Dermis microvascular lymphatic vessel endothelial cell (primary cell): Measurements from ENCODE around the gene IDH1. TPM values are rescaled to one million over a fixed set of nuclear protein-coding genes. Genes with fewer than 3 reads are reported as not detected.
"Not testable (repeated sequence)": the region's sequence is repeated elsewhere in the genome, so short reads cannot be mapped to it uniquely, and the experiment has no call there.

ENCODE experiments used
- DNase-seq, 2 donors: peaks; one replicate each; pipeline versions ENCODE4 v3.0.0 to v3.0.0-alpha.2; 2010; ENCODE audit warnings: low read depth in 2 of 2
- total RNA-seq: library from RNA; depleted of rRNA; stranded (reverse); fragments of >200 nt; gene quantifications from 2 replicates; pipeline ENCODE4 v1.2.1, GENCODE V29; 2014

The IDH1 gene
- total RNA-seq, 1 donor from 2014 or later = 118 TPM

GRCh38 chr2:208222351-208222750 lies 32.5 kb downstream of the IDH1 start:
- DNase-seq = no peak

GRCh38 chr2:208221873-208222272 lies 33.0 kb downstream of the IDH1 start:
- DNase-seq = not testable (repeated sequence)

GRCh38 chr2:208210688-208211451 lies 44.0 kb downstream of the IDH1 start:
- DNase-seq = no peak

GRCh38 chr2:208208335-208209085 lies 46.4 kb downstream of the IDH1 start:
- no peak for DNase-seq

- no peak for DNase-seq
These were observed 47.1 kb downstream of the IDH1 start for GRCh38 chr2:208207769-208208168.

GRCh38 chr2:208204166-208204565 lies 50.7 kb downstream of the IDH1 start:
- DNase-seq = no peak

- DNase-seq = no peak
These were observed 59.3 kb downstream of the IDH1 start for GRCh38 chr2:208195531-208195930.

GRCh38 chr2:208192611-208193236 lies 62.1 kb downstream of the IDH1 start:
- DNase-seq = no peak

- DNase-seq = no peak
These were observed 64.9 kb downstream of the IDH1 start, which contains the start of gene C2orf80 for GRCh38 chr2:208189810-208190503. TSS of gene C2orf80 (minus strand) at chr2:208190030. CDS start at chr2:208186986, 3,044 bp downstream.

GRCh38 chr2:208189069-208189809 lies 65.6 kb downstream of the IDH1 start:
- DNase-seq = no peak

- DNase-seq = no peak
These were observed 68.0 kb downstream of the IDH1 start for GRCh38 chr2:208186893-208187292.

GRCh38 chr2:208186465-208186864 lies 68.4 kb downstream of the IDH1 start:
- DNase-seq = no peak

Other genes starting within 250 kb of the IDH1 start
- 7.2 and 11.1 TPM in 2 replicates for gene PLEKHM3, start 229.5 kb downstream of the IDH1 start, total RNA-seq
- gene CRYGD, start 130.5 kb downstream of the IDH1 start, total RNA-seq = not detected in 2 replicates
- not detected in 2 replicates for gene CRYGC, start 125.2 kb downstream of the IDH1 start, total RNA-seq
- not detected in 2 replicates for gene CRYGB, start 108.9 kb downstream of the IDH1 start, total RNA-seq
- not detected in 2 replicates for gene CRYGA, start 91.5 kb downstream of the IDH1 start, total RNA-seq
- gene C2orf80, start 65.0 kb downstream of the IDH1 start, total RNA-seq = not detected in 2 replicates
- 19.3 and 24.5 TPM in 2 replicates for gene PIKFYVE, start 11.2 kb upstream of the IDH1 start, total RNA-seq
- gene PTH2R, start 151.7 kb upstream of the IDH1 start, total RNA-seq = under 0.01 TPM in 1 of 2 replicates, not detected in the other